Hypothalamus (tissue), 51 donors: ENCODE measurements around the gene FUT7.
"Not testable (repeated sequence)": the region's sequence is repeated elsewhere in the genome, so short reads cannot be mapped to it uniquely, and the experiment has no call there.

Experiments
- DNase-seq, 51 donors: peaks; one replicate each; lab custom pipeline; 2025; lab: John Stamatoyannopoulos, UW

The FUT7 gene

DNA sequence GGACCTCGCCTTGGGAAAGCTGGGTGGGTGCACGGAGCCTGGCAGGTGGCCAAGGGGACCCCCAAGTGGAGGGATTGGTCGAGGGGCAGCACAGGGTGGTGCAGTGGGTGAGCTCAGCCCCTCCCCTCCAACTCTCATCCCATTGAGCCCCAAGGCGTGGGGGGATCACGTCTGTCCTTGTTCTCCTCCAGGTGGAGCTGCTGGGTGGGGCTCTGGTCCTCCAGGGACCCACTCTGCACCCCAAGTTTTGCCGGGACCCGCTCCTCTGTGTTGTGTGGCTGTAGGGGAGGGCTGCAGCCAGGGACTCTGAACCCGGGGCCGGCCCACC lies 3.6 kb upstream of the FUT7 start:
- no peak for DNase-seq

- peak in 49 of 51 donors; percentile 20 to 90 (median 75) for DNase-seq
Observed at GRCh38 chr9:137034709-137035506, 3.0 kb upstream of the FUT7 start.

GRCh38 chr9:137034039-137034708 lies 2.3 kb upstream of the FUT7 start:
- DNase-seq, result no peak

GRCh38 chr9:137033481-137033880 lies 1.6 kb upstream of the FUT7 start:
- not testable (repeated sequence) for DNase-seq

DNA sequence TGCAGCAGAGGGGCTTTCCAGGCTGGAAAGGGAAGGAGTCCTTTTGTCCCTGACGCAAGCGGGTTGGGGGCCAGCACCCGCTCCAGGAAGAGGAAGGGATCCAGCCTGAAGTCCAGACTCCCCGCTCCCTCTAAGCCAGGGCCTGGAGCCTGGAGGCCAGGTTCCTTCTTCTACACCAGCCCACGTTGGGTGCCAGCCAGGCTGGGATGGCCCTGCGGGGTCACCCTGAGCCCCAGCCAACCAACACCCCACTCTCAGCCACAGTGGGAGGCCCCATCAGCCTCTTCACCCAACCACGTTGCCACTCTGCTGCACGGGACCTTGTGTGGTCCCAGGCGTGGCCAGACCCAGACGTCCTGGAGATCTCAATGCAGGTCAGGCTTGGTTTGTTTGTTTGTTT lies 970 bp upstream of the FUT7 start:
- DNase-seq, result no peak

DNA sequence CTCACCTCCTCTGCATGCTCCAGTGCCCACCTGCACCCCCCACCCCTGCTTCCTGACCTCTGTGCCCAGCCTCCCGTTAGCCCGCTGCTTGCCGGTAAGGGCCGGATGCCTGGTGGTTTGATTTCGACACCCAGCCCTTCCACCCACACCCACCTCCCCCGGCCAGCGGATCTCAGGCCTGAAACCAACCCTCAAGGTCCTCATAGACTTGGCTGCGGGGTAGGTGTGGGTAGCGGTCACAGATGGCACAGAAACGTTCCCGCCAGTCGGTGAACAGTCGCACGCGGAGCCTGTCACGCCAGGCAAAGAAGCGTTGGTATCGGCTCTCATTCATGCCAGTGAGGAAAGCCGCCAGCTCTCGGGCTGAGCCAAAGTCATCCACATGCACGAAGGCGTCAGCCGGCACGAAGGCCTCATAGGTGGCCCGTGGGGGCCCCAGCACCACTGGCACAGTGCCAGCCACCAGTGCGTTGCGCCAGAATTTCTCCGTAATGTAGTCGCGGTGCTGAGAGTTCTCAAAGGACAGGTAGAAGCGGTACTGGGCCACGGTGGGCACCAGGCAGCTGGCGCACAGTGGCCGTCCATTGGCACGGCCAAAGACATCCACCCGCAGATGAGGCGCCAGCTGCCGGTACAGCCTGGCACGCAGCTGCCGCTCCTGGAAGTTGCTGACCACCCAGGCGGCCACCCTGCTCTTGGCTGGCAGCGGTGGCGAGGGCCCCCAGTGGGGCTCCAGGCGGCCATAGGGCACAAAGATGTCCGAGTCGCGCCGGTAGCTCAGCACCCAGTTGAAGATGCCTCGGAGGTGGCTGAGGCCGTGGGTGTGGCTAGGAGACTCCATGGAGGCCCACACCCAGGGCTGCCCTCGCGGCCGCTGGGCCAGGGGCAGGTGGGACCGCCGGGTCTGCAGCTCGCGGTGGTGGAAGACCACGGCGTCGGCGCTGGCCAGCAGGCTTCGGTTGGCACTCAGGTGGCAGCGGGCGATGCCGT lies 1.1 kb downstream of the FUT7 start:
- DNase-seq, result peak in 1 of 51 donors; percentile 48

DNA sequence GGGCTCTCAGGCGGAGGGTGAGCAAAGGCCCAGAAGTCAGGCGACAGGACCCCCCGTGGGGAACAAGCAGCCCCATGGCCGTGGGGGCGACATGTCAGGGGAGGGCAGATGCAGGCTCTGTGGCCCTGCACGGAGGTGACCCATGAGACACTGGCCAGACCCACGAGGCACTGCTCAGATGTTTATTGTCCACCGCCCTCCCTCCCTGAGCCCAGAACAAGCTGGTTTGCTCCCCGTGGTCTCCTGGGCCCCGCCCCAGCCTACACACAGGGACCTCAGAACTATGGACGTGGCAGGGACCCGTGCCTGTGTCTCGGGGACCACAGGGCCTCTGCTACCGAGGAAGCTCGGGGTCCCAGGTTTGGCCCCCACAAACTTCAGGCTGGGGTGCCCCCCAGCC lies 1.9 kb downstream of the FUT7 start:
- DNase-seq, result no peak

- DNase-seq, result peak in 48 of 51 donors; percentile 17 to 85 (median 66)
Observed at GRCh38 chr9:137029058-137029936, 2.6 kb downstream of the FUT7 start.

GRCh38 chr9:137028263-137029057 lies 3.4 kb downstream of the FUT7 start:
- peak in 44 of 51 donors; percentile 25 to 84 (median 58) for DNase-seq

DNA sequence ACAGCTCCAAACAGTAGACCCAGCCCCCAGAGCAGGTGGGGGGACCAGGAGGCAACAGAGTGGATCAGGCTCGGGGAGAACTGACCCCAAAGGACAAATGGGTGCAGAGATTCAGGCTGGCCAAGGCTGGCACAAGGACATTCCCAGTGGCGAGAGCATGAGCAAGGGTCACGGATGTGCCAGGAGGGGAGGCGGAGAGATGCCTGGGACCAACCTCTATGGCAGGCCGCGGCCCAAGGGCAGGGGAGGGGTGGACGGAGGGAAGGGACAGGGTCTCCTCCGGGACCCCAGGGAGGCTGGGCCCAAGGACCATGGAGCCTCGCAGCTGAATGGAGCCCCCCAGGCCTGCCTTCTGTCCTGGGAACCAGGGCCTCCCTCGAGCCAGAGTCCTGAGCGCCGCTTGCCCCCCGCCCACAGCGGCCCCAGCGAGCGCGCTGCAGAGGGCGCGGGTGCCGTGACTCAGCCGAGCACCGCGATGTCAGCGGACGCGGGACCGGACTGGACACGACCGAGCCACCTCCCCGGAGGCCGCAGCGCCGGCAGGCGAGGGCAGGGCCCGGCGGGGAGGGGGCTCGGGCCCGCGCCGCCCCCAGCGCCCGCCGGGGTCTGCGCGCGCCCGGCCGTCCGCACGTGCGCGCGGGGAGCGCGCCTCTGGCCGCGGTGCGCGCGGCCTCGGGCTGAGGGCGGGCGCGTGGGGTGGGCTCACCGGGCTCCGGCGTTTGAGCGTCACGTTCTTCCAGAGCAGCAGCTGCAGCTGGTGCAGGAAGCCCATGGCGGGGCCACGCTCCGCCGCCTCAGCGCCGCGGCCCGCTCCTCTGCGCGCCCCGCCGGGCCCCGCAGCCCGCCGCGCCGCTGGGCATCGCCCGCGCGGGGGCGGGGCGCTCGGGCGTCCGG lies 4.3 kb downstream of the FUT7 start, which contains the start of gene ABCA2:
TSS of gene ABCA2 (minus strand) at position 869 of the 894 bp plus-strand sequence. CDS start at position 772, 97 bp downstream.
- DNase-seq, result peak in 7 of 51 donors; percentile 39 to 70 (median 54)

DNA sequence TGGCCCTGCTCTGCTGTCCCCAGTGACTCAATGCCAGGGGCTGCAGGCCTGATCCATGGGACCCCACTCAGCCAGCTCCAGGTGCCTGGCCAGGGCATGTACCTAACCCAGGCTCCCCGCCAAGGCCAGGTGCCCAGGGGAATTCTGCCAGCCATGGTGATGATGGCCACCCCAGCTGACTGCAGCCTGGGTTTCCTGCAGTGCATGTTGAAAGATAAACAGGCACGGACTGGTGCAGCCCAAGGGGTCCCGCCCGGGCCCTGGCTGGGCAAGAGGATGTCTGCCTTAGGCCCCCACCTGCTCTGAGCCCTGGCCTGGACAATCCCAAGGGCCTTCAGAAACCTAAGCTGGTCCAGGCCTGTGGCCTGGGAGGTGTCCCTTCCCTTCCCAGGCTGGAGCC lies 5.1 kb downstream of the FUT7 start:
- DNase-seq, result peak in 5 of 51 donors; percentile 24 to 55 (median 41)

GRCh38 chr9:137026384-137026783 lies 5.5 kb downstream of the FUT7 start:
- peak in 2 of 51 donors; percentile 48 to 49 for DNase-seq

DNA sequence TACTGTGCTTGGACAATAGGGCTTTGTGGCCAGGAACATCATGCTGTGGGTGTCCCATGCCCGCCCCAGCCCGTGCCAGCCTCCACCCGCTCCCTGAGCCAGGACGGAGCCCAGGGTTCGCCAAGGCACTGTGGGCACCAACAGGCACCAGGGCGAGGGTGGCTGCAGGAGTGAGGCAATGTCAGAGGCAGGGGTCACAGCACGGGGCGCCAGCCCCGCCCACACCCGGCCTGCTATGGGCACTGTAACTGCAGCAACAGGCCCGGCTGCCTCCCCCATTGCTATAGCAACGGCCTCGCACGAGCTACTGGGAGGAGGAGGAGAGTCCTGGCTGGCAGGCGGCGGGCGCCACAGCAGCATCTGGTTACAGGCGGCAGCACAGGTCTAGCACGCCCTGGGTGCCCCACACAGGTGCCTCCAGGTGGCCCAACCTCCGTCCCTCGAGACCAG lies 6.3 kb downstream of the FUT7 start:
- peak; percentile 46 to 99 (median 95) for DNase-seq

DNA sequence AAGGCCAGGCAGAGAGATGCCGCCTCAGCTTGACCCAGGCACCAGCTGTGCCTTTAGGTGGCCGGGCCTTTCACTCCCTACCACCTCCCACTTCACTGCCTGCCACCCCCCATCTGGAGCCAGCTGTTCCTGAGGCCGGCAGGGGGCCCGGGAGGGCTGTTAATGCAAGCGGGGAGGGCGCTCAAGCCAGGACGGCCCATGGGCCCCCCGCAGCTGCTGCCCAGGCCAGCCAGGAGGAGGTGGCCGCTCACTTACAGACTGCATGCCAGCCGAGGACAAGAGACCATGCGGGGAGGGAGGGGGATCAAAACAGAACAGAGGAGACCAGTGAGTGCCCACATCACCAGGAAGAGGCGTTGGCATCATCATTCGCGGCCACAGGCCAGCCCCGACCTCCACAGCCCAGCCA lies 8.3 kb downstream of the FUT7 start:
- DNase-seq, result peak in 24 of 51 donors; percentile 24 to 71 (median 48)

- peak in 1 of 51 donors; percentile 54 for DNase-seq
Observed at GRCh38 chr9:137023157-137023556, 8.7 kb downstream of the FUT7 start.

GRCh38 chr9:137022662-137023008 lies 9.3 kb downstream of the FUT7 start:
- peak in 1 of 51 donors; percentile 48 for DNase-seq

GRCh38 chr9:137021979-137022661 lies 9.8 kb downstream of the FUT7 start:
- DNase-seq, result peak in 43 of 51 donors; percentile 15 to 95 (median 80)
